AG04450 (cell line): ENCODE data around the gene MYO1E. TPM values are rescaled to one million over a fixed set of nuclear protein-coding genes. Genes with fewer than 3 reads are reported as not detected.

ENCODE experiments used
- CTCF ChIA-PET: fragments of 300-600, 350-600 bp; formaldehyde crosslinking; extraction: SDS; loops from one replicate; lab custom pipeline; 2022; ENCODE audit warnings: antibody characterized with exemption, inconsistent platforms; lab: Charles Lee
- POLR2A ChIA-PET: fragments of 350-600 bp; formaldehyde crosslinking; extraction: SDS; loops from one replicate; lab custom pipeline; 2021; ENCODE audit warnings: antibody characterized with exemption, inconsistent platforms; lab: Yijun Ruan, JAX
- DNase-seq: peaks from one replicate; pipeline ENCODE4 v3.0.0-alpha.2; 2011; ENCODE audit warnings: low read depth, low spot score
- H3K27ac ChIP-seq: one replicate; pipeline ENCODE4 v1.5.1; 2012; ENCODE audit warnings: low read depth, low read length, control low read depth
- H3K27me3 ChIP-seq: one replicate; pipeline ENCODE4 v1.6.0; 2012; ENCODE audit warnings: low read length; ENCODE audit not compliant: control insufficient read depth, insufficient read depth
- H3K4me3 ChIP-seq: 2 replicates; pipeline ENCODE4 v1.5.1; 2011; ENCODE audit warnings: mild to moderate bottlenecking, low read depth, low read length, control low read depth
- H3K9me3 ChIP-seq: 2 replicates; pipeline ENCODE4 v1.5.1; 2012; ENCODE audit warnings: low read length; ENCODE audit not compliant: control insufficient read depth, insufficient read depth
- polyA minus RNA-seq: library from RNA; depleted of rRNA, polyadenylated mRNA; stranded (reverse); fragments of >200 nt; gene quantifications from 2 replicates; pipeline ENCODE4 v1.2.3, GENCODE V29; 2011; rRNA and poly(A)+ RNA removed
- polyA plus RNA-seq: library from polyadenylated mRNA; depleted of rRNA; stranded (reverse); fragments of >200 nt; gene quantifications from 2 replicates; pipeline ENCODE4 v1.2.3, GENCODE V29; 2011; rRNA removed
- TF ChIP-seq, protein P1 (sequence below): IDR thresholded peaks from 2 replicates; pipeline ENCODE4 v1.5.1; 2011; ENCODE audit warnings: low read depth, low read length, control low read depth, inconsistent platforms

The MYO1E gene
- polyA plus RNA-seq (44.6 and 49.1 TPM in 2 replicates), polyA minus RNA-seq (47.1 and 58.5 TPM in 2 replicates)

DNA sequence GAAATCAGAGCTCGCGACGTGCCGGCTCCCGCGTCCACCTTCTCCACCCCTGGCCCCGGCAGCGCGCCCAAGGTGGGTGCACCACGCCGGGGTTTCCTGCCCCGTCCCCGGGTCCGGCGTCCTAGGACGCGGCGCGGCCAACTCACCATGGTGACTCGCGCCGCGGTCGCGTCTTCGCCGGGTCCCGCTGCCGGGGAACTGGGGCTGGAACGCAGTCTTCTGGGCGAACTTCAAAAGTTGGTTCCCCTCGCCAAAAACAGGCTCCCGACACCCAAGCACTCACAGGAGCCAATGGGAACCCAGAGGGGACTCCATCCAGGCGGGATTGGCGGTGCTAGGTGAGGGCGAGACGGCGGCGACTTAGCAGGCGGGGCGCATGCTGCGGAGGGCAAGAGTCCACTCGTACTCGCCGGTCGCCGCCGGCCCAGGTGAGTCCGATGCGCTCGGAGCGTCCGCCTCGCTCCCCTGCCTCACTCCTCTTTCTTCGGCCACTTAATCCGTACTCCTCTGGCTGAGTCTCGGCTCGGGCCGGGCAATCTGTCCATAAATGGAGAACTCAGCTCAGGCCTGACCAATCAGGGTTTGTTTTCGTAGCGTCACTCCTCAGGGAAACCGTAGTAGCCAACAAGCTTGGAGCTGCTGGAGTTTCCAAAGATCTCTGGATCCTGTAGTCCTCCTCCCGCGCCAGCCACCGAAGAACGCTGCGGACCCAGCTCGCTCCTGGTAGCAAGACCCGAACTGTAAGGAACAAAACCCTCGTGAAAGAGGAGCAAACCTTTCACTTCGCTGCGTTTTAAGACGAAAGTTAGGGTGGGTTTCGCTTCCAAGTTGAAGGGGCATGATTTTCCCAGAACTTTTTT lies at the start of gene MYO1E:
MYO1E (minus strand) TSS at position 520 of the 860 bp plus-strand sequence; CDS start at position 149, 371 bp downstream.
- Histone ChIP-seq H3K9me3 (no peaks in the 10 kb centered on the region; the same call in 1 of the 2 replicates), H3K27ac (peak within 1 kb of the TSS; percentile 98), H3K4me3 (peak within 1 kb of the TSS; percentile 81), H3K27me3 (no peaks in the 10 kb centered on the region)
- TF ChIP-seq, protein P1, sequence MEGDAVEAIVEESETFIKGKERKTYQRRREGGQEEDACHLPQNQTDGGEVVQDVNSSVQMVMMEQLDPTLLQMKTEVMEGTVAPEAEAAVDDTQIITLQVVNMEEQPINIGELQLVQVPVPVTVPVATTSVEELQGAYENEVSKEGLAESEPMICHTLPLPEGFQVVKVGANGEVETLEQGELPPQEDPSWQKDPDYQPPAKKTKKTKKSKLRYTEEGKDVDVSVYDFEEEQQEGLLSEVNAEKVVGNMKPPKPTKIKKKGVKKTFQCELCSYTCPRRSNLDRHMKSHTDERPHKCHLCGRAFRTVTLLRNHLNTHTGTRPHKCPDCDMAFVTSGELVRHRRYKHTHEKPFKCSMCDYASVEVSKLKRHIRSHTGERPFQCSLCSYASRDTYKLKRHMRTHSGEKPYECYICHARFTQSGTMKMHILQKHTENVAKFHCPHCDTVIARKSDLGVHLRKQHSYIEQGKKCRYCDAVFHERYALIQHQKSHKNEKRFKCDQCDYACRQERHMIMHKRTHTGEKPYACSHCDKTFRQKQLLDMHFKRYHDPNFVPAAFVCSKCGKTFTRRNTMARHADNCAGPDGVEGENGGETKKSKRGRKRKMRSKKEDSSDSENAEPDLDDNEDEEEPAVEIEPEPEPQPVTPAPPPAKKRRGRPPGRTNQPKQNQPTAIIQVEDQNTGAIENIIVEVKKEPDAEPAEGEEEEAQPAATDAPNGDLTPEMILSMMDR, result no peak
- peak; percentile 94 for DNase-seq
- ChIA-PET CTCF (interaction anchor here (0.6 to 1.4 kb wide), 3 partner anchors 38 to 206 kb away, joined by 3 to 11 read pairs (median 3); no protein-coding TSS in a partner anchor), POLR2A (interaction anchor here (0.5 to 1.3 kb wide), 9 partner anchors 10 to 1042 kb away, joined by 3 to 10 read pairs (median 3); no protein-coding TSS in a partner anchor)

- Histone ChIP-seq H3K4me3 (no peak overlapping the region), H3K27me3 (peaks cover 9% of the 10 kb centered on the region), H3K9me3 (no peaks in the 10 kb centered on the region), H3K27ac (no peak overlapping the region)
- CTCF ChIA-PET, result interaction anchor here (0.5 to 0.8 kb wide), 3 partner anchors 8 to 786 kb away, joined by 3 read pairs; no protein-coding TSS in a partner anchor
- TF ChIP-seq, protein P1, result peak; percentile 32
- POLR2A ChIA-PET, result no interaction called here
- no peak for DNase-seq
Measured at GRCh38 chr15:59420986-59421618, 48.4 kb upstream of the MYO1E start.

DNA sequence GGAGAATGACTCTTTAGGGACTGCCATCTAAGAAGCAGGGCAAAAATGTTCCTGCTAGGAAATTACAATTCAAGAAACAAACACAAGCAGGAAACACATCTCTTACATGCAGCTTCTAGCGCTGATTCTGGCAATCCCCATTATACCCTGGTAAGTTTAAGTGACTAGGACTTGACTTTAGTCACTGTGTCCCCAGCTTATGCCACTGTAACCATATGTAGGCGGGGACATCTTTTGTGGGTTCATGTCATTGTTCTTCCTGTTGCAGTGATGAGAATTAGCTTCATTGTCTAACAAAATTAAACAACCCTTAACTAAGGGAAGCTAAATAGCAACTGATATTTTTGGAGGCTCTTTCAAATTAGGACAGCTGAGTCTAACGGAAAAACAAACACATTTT lies 47.4 kb upstream of the MYO1E start:
- ChIA-PET CTCF (no interaction called here), POLR2A (no interaction called here)
- Histone ChIP-seq H3K27ac (no peak overlapping the region), H3K9me3 (no peaks in the 10 kb centered on the region), H3K27me3 (peaks cover 9% of the 10 kb centered on the region), H3K4me3 (no peak overlapping the region)
- TF ChIP-seq, protein P1, result no peak
- no peak for DNase-seq

DNA sequence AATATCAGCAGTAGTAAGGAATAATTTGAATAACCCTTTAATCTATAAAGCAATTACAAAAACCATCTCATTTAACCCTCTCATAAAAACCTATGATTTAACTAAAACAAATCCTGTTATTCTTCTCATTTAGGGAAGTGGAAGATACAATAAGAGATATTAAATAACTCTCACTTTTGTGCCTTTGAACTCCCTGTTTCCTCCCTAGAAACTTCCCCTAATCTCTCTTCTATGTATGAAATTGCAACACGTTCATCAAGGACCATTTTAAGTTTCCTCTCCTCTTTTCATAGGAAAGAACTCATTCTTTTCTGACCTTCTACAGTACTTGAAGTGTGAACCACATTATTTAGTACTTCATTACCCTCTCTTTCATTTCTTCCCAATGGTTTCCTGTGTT lies 46.5 kb upstream of the MYO1E start:
- H3K4me3 ChIP-seq, result no peak overlapping the region
- POLR2A ChIA-PET, result no interaction called here
- DNase-seq, result no peak
- H3K9me3 ChIP-seq, result no peaks in the 10 kb centered on the region
- H3K27ac ChIP-seq, result no peak overlapping the region
- CTCF ChIA-PET, result interaction anchor here (0.9 kb wide), 1 partner anchor 244 kb away, joined by 3 read pairs; no protein-coding TSS in a partner anchor
- peaks cover 7% of the 10 kb centered on the region for H3K27me3 ChIP-seq
- TF ChIP-seq, protein P1, result no peak

- ChIA-PET CTCF (no interaction called here), POLR2A (no interaction called here)
- H3K4me3 ChIP-seq, result no peak overlapping the region
Measured at GRCh38 chr15:59416816-59417215, 44.1 kb upstream of the MYO1E start.

More at GRCh38 chr15:59416816-59417215, 44.1 kb upstream of the MYO1E start:
- Histone ChIP-seq H3K27me3 (peaks cover 7% of the 10 kb centered on the region), H3K9me3 (no peaks in the 10 kb centered on the region), H3K27ac (no peak overlapping the region)
- no peak for DNase-seq
- TF ChIP-seq, protein P1, result no peak
